Brain microvascular endothelial cell (primary cell): Measurements from ENCODE around the gene CORO1C.

Experiments
- DNase-seq: peaks from one replicate; pipeline ENCODE4 v3.0.0-alpha.2; 2020
- H3K27ac ChIP-seq: fragments of 250-450 bp; sonication (Bioruptor Pico); 2 replicates; pipeline ENCODE4 v1.5.1; 2020; ENCODE audit warnings: mild to moderate bottlenecking, moderate library complexity
- H3K27me3 ChIP-seq: fragments of 250-450 bp; sonication (Bioruptor Pico); replicated peaks from 2 replicates; pipeline ENCODE4 v1.5.1; 2020; ENCODE audit warnings: mild to moderate bottlenecking
- H3K36me3 ChIP-seq: fragments of 250-450 bp; sonication (Bioruptor Pico); replicated peaks from 2 replicates; pipeline ENCODE4 v1.5.1; 2020; ENCODE audit warnings: mild to moderate bottlenecking
- H3K4me3 ChIP-seq: 2 replicates; pipeline ENCODE4 v1.5.1; 2011; ENCODE audit warnings: low read depth, mild to moderate bottlenecking, control low read depth, low read length, moderate library complexity
- in situ Hi-C: cut with HindIII; loops from 2 replicates; pipeline ENCODE4 v1.10.0; 2017; ENCODE audit warnings: low sequenced_read_pairs, low pct_ligation_motif_present
- TF ChIP-seq, protein P1 (sequence below): IDR thresholded peaks from 2 replicates; pipeline ENCODE4 v1.5.1; 2011; ENCODE audit warnings: low read depth, mild to moderate bottlenecking, moderate library complexity, low read length, control low read depth, inconsistent platforms; ENCODE audit errors: missing control alignments

Gene CORO1C

GRCh38 chr12:108696111-108696995 lies 35.0 kb downstream of the CORO1C start:
- TF ChIP-seq, protein P1, sequence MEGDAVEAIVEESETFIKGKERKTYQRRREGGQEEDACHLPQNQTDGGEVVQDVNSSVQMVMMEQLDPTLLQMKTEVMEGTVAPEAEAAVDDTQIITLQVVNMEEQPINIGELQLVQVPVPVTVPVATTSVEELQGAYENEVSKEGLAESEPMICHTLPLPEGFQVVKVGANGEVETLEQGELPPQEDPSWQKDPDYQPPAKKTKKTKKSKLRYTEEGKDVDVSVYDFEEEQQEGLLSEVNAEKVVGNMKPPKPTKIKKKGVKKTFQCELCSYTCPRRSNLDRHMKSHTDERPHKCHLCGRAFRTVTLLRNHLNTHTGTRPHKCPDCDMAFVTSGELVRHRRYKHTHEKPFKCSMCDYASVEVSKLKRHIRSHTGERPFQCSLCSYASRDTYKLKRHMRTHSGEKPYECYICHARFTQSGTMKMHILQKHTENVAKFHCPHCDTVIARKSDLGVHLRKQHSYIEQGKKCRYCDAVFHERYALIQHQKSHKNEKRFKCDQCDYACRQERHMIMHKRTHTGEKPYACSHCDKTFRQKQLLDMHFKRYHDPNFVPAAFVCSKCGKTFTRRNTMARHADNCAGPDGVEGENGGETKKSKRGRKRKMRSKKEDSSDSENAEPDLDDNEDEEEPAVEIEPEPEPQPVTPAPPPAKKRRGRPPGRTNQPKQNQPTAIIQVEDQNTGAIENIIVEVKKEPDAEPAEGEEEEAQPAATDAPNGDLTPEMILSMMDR = no peak
- DNase-seq = peak; percentile 95
- Histone ChIP-seq H3K27me3 (no peaks in the 10 kb centered on the region), H3K36me3 (peaks cover 39% of the 10 kb centered on the region), H3K27ac (peak overlapping the region; percentile 95), H3K4me3 (no peak overlapping the region)
- in situ Hi-C loops = no loop called here

GRCh38 chr12:108694812-108695278 lies 36.5 kb downstream of the CORO1C start:
- in situ Hi-C loops = no loop called here
- peak; percentile 61 for DNase-seq
- TF ChIP-seq, protein P1 = no peak
- no peaks in the 10 kb centered on the region for H3K27me3 ChIP-seq
- peaks cover 28% of the 10 kb centered on the region for H3K36me3 ChIP-seq
- H3K4me3 ChIP-seq = no peak overlapping the region
- peak overlapping the region; percentile 95 for H3K27ac ChIP-seq

GRCh38 chr12:108693751-108694150 lies 37.6 kb downstream of the CORO1C start:
- in situ Hi-C loops = no loop called here
- TF ChIP-seq, protein P1 = no peak
- Histone ChIP-seq H3K27ac (peak overlapping the region; percentile 98), H3K36me3 (peaks cover 17% of the 10 kb centered on the region), H3K4me3 (no peak overlapping the region), H3K27me3 (no peaks in the 10 kb centered on the region)
- no peak for DNase-seq

- TF ChIP-seq, protein P1 = no peak
- peaks cover 14% of the 10 kb centered on the region for H3K36me3 ChIP-seq
- DNase-seq = no peak
- peak overlapping the region; percentile 98 for H3K27ac ChIP-seq
- no peak overlapping the region for H3K4me3 ChIP-seq
- no peaks in the 10 kb centered on the region for H3K27me3 ChIP-seq
- in situ Hi-C loops = no loop called here
Observed at GRCh38 chr12:108693186-108693730, 38.1 kb downstream of the CORO1C start.

GRCh38 chr12:108691998-108692808 lies 39.1 kb downstream of the CORO1C start:
- no peak for DNase-seq
- in situ Hi-C loops = no loop called here
- Histone ChIP-seq H3K36me3 (peaks cover 10% of the 10 kb centered on the region), H3K27me3 (no peaks in the 10 kb centered on the region), H3K4me3 (no peak overlapping the region), H3K27ac (peak overlapping the region; percentile 98)
- TF ChIP-seq, protein P1 = no peak
